Liver (tissue), 3 donors: ENCODE results near the gene SYF2.

ENCODE experiments used
- CTCF ChIP-seq: fragments of 150-350 bp; IDR thresholded peaks from 2 replicates; pipeline ENCODE4 v1.5.1; 2017; ENCODE audit warnings: improper control_type of control experiment, low read depth, low read length; ENCODE audit not compliant: missing input control
- EGR1 ChIP-seq, 2 donors: IDR thresholded peaks; 2 replicates each; pipeline ENCODE4 v1.6.1; 2016 to 2018; ENCODE audit warnings: antibody characterized with exemption in 2 of 2, low read depth in 2 of 2
- HNF4A ChIP-seq, 2 donors: conservative IDR thresholded peaks; 2 replicates each; pipeline ENCODE4 v1.6.1; 2016; ENCODE audit warnings: antibody characterized with exemption in 2 of 2, mild to moderate bottlenecking in 2 of 2
- JUND ChIP-seq, 2 donors: IDR thresholded peaks; 2 replicates each; pipeline ENCODE4 v1.6.1; 2016; ENCODE audit warnings: antibody characterized with exemption in 2 of 2
- MAX ChIP-seq: IDR thresholded peaks from 2 replicates; pipeline ENCODE4 v1.6.1; 2016; ENCODE audit warnings: antibody characterized with exemption
- RAD21 ChIP-seq, 2 donors: IDR thresholded peaks; 2 replicates each; pipeline ENCODE4 v1.6.1; 2016; ENCODE audit warnings: antibody characterized with exemption in 2 of 2, mild to moderate bottlenecking in 2 of 2
- REST ChIP-seq: IDR thresholded peaks from 2 replicates; pipeline ENCODE4 v1.6.1; 2016; ENCODE audit warnings: antibody characterized with exemption, mild to moderate bottlenecking
- RXRA ChIP-seq, 2 donors: IDR thresholded peaks; 2 replicates each; pipeline ENCODE4 v1.6.1; 2017 to 2018; ENCODE audit warnings: antibody characterized with exemption in 2 of 2, mild to moderate bottlenecking in 1 of 2
- SP1 ChIP-seq: IDR thresholded peaks from 2 replicates; pipeline ENCODE4 v1.6.1; 2018; ENCODE audit warnings: antibody characterized with exemption, mild to moderate bottlenecking
- TAF1 ChIP-seq: conservative IDR thresholded peaks from 2 replicates; pipeline ENCODE4 v1.6.1; 2016; ENCODE audit warnings: antibody characterized with exemption, mild to moderate bottlenecking
- YY1 ChIP-seq: IDR thresholded peaks from 2 replicates; pipeline ENCODE4 v1.6.1; 2016; ENCODE audit warnings: antibody characterized with exemption, mild to moderate bottlenecking
- TF ChIP-seq, protein P1 (sequence below): IDR thresholded peaks from 2 replicates; pipeline ENCODE4 v1.6.1; 2016; ENCODE audit warnings: antibody characterized with exemption
- donor health status: healthy.
- donor health status: healthy.

GRCh38 chr1:25209516-25209915 is 22.8 kb downstream of the SYF2 start:
- no peak for TF ChIP-seq SP1
- no peak for TF ChIP-seq EGR1 (IDR thresholded peaks at IDR 0.05; ENCODE audit: low read depth in 2 of 2)
- no peak for TF ChIP-seq CTCF
- TF ChIP-seq RAD21 (IDR thresholded peaks at IDR 0.05): no peak
- no peak for TF ChIP-seq REST
- TF ChIP-seq YY1: no peak
- TF ChIP-seq MAX: no peak
- no peak for TF ChIP-seq HNF4A (conservative IDR thresholded peaks at IDR 0.05)
- TF ChIP-seq TAF1: no peak
- TF ChIP-seq JUND (IDR thresholded peaks at IDR 0.05): no peak
- no peak for TF ChIP-seq RXRA (IDR thresholded peaks at IDR 0.05)
- TF ChIP-seq, protein P1, sequence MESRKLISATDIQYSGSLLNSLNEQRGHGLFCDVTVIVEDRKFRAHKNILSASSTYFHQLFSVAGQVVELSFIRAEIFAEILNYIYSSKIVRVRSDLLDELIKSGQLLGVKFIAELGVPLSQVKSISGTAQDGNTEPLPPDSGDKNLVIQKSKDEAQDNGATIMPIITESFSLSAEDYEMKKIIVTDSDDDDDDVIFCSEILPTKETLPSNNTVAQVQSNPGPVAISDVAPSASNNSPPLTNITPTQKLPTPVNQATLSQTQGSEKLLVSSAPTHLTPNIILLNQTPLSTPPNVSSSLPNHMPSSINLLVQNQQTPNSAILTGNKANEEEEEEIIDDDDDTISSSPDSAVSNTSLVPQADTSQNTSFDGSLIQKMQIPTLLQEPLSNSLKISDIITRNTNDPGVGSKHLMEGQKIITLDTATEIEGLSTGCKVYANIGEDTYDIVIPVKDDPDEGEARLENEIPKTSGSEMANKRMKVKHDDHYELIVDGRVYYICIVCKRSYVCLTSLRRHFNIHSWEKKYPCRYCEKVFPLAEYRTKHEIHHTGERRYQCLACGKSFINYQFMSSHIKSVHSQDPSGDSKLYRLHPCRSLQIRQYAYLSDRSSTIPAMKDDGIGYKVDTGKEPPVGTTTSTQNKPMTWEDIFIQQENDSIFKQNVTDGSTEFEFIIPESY: no peak
